AG04450 (cell line): ENCODE measurements around the gene ZNF277. TPM values are rescaled to one million over a fixed set of nuclear protein-coding genes. Genes with fewer than 3 reads are reported as not detected.
"Not testable (repeated sequence)": the region's sequence is repeated elsewhere in the genome, so short reads cannot be mapped to it uniquely, and the experiment has no call there.

Source experiments
- CTCF ChIA-PET: fragments of 300-600, 350-600 bp; formaldehyde crosslinking; extraction: SDS; loops from one replicate; lab custom pipeline; 2022; ENCODE audit warnings: antibody characterized with exemption, inconsistent platforms; lab: Charles Lee
- POLR2A ChIA-PET: fragments of 350-600 bp; formaldehyde crosslinking; extraction: SDS; loops from one replicate; lab custom pipeline; 2021; ENCODE audit warnings: antibody characterized with exemption, inconsistent platforms; lab: Yijun Ruan, JAX
- DNase-seq: peaks from one replicate; pipeline ENCODE4 v3.0.0-alpha.2; 2011; ENCODE audit warnings: low read depth, low spot score
- H3K27ac ChIP-seq: one replicate; pipeline ENCODE4 v1.5.1; 2012; ENCODE audit warnings: low read depth, low read length, control low read depth
- H3K27me3 ChIP-seq: one replicate; pipeline ENCODE4 v1.6.0; 2012; ENCODE audit warnings: low read length; ENCODE audit not compliant: control insufficient read depth, insufficient read depth
- H3K4me3 ChIP-seq: 2 replicates; pipeline ENCODE4 v1.5.1; 2011; ENCODE audit warnings: mild to moderate bottlenecking, low read depth, low read length, control low read depth
- H3K9me3 ChIP-seq: 2 replicates; pipeline ENCODE4 v1.5.1; 2012; ENCODE audit warnings: low read length; ENCODE audit not compliant: control insufficient read depth, insufficient read depth
- polyA plus RNA-seq: library from polyadenylated mRNA; depleted of rRNA; stranded (reverse); fragments of >200 nt; gene quantifications from 2 replicates; pipeline ENCODE4 v1.2.3, GENCODE V29; 2011
- TF ChIP-seq, protein P1 (sequence below): IDR thresholded peaks from 2 replicates; pipeline ENCODE4 v1.5.1; 2011; ENCODE audit warnings: low read depth, low read length, control low read depth, inconsistent platforms

ZNF277 gene
- polyA plus RNA-seq, 1 experiment: 30.3 TPM

DNA sequence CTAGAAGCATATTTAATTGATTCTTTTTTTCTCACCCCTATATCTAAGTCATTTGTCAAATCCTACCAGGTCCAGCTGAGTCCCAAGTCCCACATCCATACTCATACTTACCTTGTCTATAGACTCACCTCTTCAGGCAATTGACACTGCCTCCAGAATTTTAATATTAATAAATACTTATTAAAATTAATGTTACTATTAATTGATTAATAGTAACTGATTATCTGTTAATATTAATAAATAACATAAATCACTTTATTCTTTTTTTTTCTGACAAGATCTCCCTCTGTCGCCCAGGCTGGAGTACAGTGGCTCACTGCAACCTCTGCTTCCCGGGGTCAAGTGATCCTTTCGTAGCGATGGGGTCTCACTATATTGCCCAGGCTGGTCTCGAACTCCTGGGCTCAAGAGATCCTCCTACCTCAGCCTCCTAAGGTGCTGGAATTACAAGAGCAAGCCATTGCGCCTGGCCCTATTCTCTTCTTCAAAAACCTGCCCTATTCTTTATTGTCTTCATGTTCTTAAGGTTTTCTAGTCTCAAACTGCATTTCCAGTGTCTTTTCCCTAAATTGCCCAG is 94.4 kb downstream of the ZNF277 start:
- H3K4me3 ChIP-seq: no peak overlapping the region
- H3K27me3 ChIP-seq: no peaks in the 10 kb centered on the region
- H3K27ac ChIP-seq: no peak overlapping the region
- TF ChIP-seq, protein P1, sequence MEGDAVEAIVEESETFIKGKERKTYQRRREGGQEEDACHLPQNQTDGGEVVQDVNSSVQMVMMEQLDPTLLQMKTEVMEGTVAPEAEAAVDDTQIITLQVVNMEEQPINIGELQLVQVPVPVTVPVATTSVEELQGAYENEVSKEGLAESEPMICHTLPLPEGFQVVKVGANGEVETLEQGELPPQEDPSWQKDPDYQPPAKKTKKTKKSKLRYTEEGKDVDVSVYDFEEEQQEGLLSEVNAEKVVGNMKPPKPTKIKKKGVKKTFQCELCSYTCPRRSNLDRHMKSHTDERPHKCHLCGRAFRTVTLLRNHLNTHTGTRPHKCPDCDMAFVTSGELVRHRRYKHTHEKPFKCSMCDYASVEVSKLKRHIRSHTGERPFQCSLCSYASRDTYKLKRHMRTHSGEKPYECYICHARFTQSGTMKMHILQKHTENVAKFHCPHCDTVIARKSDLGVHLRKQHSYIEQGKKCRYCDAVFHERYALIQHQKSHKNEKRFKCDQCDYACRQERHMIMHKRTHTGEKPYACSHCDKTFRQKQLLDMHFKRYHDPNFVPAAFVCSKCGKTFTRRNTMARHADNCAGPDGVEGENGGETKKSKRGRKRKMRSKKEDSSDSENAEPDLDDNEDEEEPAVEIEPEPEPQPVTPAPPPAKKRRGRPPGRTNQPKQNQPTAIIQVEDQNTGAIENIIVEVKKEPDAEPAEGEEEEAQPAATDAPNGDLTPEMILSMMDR: no peak
- CTCF ChIA-PET: no interaction called here
- H3K9me3 ChIP-seq: no peaks in the 10 kb centered on the region
- no peak for DNase-seq
- POLR2A ChIA-PET: no interaction called here

GRCh38 chr7:112302566-112302965 is 96.1 kb downstream of the ZNF277 start:
- H3K9me3 ChIP-seq: no peaks in the 10 kb centered on the region
- H3K27me3 ChIP-seq: no peaks in the 10 kb centered on the region
- ChIA-PET CTCF (no interaction called here), POLR2A (no interaction called here)
- DNase-seq: no peak
- no peak overlapping the region for H3K4me3 ChIP-seq
- TF ChIP-seq, protein P1: no peak
- no peak overlapping the region for H3K27ac ChIP-seq

- H3K27me3 ChIP-seq: no peaks in the 10 kb centered on the region
- CTCF ChIA-PET: no interaction called here
- no peak overlapping the region for H3K27ac ChIP-seq
- TF ChIP-seq, protein P1: no peak
- H3K9me3 ChIP-seq: no peaks in the 10 kb centered on the region
- no peak for DNase-seq
- POLR2A ChIA-PET: no interaction called here
- H3K4me3 ChIP-seq: no peak overlapping the region
These were observed 100.4 kb downstream of the ZNF277 start for GRCh38 chr7:112306903-112307302.

GRCh38 chr7:112307506-112307905 is 101.0 kb downstream of the ZNF277 start:
- Histone ChIP-seq H3K27me3 (no peaks in the 10 kb centered on the region), H3K27ac (no peak overlapping the region), H3K4me3 (no peak overlapping the region), H3K9me3 (no peaks in the 10 kb centered on the region)
- no peak for DNase-seq
- TF ChIP-seq, protein P1: no peak
- ChIA-PET CTCF (no interaction called here), POLR2A (no interaction called here)

DNA sequence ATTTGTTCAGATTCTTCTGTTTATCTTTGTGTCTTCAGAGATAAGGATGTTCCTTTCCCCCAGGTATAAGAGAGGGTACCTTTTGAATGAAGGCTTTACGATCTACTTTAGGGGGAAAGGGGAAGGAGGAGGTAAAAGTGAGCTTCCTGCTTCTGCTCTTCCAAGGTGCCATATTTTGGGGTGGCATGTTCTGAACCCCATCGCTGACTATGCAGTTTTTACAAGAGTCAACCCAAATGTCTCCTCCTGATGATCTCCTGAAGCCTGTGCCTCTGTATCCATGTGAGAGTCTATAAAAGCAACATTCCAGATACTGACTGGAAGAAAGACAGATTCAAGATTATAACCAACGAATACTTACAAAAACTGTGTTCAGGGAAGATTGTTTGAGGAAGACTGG is 102.5 kb downstream of the ZNF277 start:
- H3K27me3 ChIP-seq: no peaks in the 10 kb centered on the region
- no peak overlapping the region for H3K27ac ChIP-seq
- CTCF ChIA-PET: no interaction called here
- TF ChIP-seq, protein P1: no peak
- no peak for DNase-seq
- no peak overlapping the region for H3K4me3 ChIP-seq
- H3K9me3 ChIP-seq: no peaks in the 10 kb centered on the region
- POLR2A ChIA-PET: no interaction called here

GRCh38 chr7:112316803-112317202 is 110.3 kb downstream of the ZNF277 start:
- DNase-seq, H3K9me3 ChIP-seq, H3K27ac ChIP-seq, H3K27me3 ChIP-seq, CTCF ChIA-PET, POLR2A ChIA-PET, H3K4me3 ChIP-seq: not testable (repeated sequence)
